HepG2 (cell line): ENCODE results near the gene SP4. TPM values are rescaled to one million over a fixed set of nuclear protein-coding genes. Genes with fewer than 3 reads are reported as not detected.

Experiments
- ATAC-seq: fragments of 200-7000 bp; cut with Tn5 transposase; 3 replicates; pipeline ENCODE4 v1.9.1; 2020; ENCODE audit warnings: mild to moderate bottlenecking, moderate library complexity
- BruUV-seq: library from RNA; stranded (reverse); fragments of 400-500 nt; replicated peaks from 2 replicates; lab custom pipeline; 2021; lab: Mats Ljungman, UMichigan
- CTCF ChIA-PET: fragments of 300-600 bp; formaldehyde crosslinking; extraction: SDS; loops from one replicate; lab custom pipeline; 2021; ENCODE audit warnings: low total read pairs, inconsistent platforms, low intra/inter-chr PET ratio; lab: Yijun Ruan, JAX
- POLR2A ChIA-PET: fragments of 350-600 bp; sonication (Branson Sonifier 250); formaldehyde crosslinking; loops from one replicate; lab custom pipeline; 2020; ENCODE audit warnings: antibody characterized with exemption, inconsistent platforms; lab: Yijun Ruan, JAX
- DNase-seq: peaks from one replicate; pipeline ENCODE4 v3.0.0-alpha.2; 2015; ENCODE audit warnings: low spot score
- FAIRE-seq: peaks from 3 replicates; lab custom pipeline; 2011; peaks lifted over from hg19 to GRCh38; lab: Jason Lieb, UNC
- H2AFZ ChIP-seq: one replicate; pipeline ENCODE4 v1.6.1; 2011; ENCODE audit warnings: low read length, inconsistent platforms
- H3K27ac ChIP-seq: fragments of 300-600 bp; 3 replicates; pipeline ENCODE4 v1.8.0; 2011; ENCODE audit warnings: mixed run types, mild to moderate bottlenecking, mixed read lengths, low read length, inconsistent platforms; ENCODE audit not compliant: insufficient read depth; ENCODE audit errors: extremely low read length
- H3K27me3 ChIP-seq, 2 experiments: fragments of 200-600 bp in 1 of 2; 2 replicates in 1 of 2; 3 replicates in 1 of 2; pipeline versions ENCODE4 v1.6.0 to v1.8.0; 2011; ENCODE audit warnings: low read length in 2 of 2, mild to moderate bottlenecking in 2 of 2, moderate library complexity in 2 of 2, inconsistent platforms in 1 of 2; ENCODE audit not compliant: insufficient read depth in 2 of 2, control insufficient read depth in 1 of 2
- H3K36me3 ChIP-seq, 2 experiments: fragments of 200-600 bp in 1 of 2; replicated peaks in 1 of 2; 2 replicates in 1 of 2; 3 replicates in 1 of 2; pipeline versions ENCODE4 v1.5.1 to v1.8.0; 2011; ENCODE audit warnings: low read length in 2 of 2, inconsistent platforms in 1 of 2; ENCODE audit not compliant: insufficient read depth in 2 of 2, control insufficient read depth in 1 of 2
- H3K4me1 ChIP-seq: 2 replicates; pipeline ENCODE4 v1.5.1; 2012; ENCODE audit warnings: low read length, inconsistent platforms; ENCODE audit not compliant: insufficient read depth
- H3K4me2 ChIP-seq: 2 replicates; pipeline ENCODE4 v1.6.0; 2011; ENCODE audit warnings: low read depth, low read length, inconsistent platforms
- H3K4me3 ChIP-seq, 3 experiments: fragments of 200-600 bp in 1 of 3; sonication (generic), shearing (Covaris generic) in 1 of 3; replicated peaks in 1 of 3; 2 replicates each; pipeline ENCODE4 v1.5.1; 2011 to 2016; ENCODE audit warnings: low read length in 3 of 3, inconsistent platforms in 2 of 3, low read depth in 2 of 3, mild to moderate bottlenecking in 2 of 3, control low read depth in 1 of 3, mixed read lengths in 1 of 3; ENCODE audit not compliant: insufficient read depth in 1 of 3
- H3K79me2 ChIP-seq: one replicate; pipeline ENCODE4 v1.6.1; 2011; ENCODE audit warnings: low read length, inconsistent platforms; ENCODE audit not compliant: insufficient read depth
- H3K9ac ChIP-seq: 2 replicates; pipeline ENCODE4 v1.6.0; 2011; ENCODE audit warnings: mild to moderate bottlenecking, low read depth, low read length, inconsistent platforms; ENCODE audit not compliant: insufficient read depth
- H3K9me3 ChIP-seq: 2 replicates; pipeline ENCODE4 v1.5.1; 2012; ENCODE audit warnings: mild to moderate bottlenecking, low read length
- H4K20me1 ChIP-seq: 2 replicates; pipeline ENCODE4 v1.6.0; 2011; ENCODE audit warnings: inconsistent platforms, mild to moderate bottlenecking, low read length, moderate library complexity; ENCODE audit not compliant: insufficient read depth
- BORCS8-MEF2B ChIP-seq: sonication (generic); formaldehyde crosslinking; IDR thresholded peaks from 2 replicates; pipeline ENCODE4 v1.8.0; 2022; ENCODE audit warnings: mild to moderate bottlenecking, missing genetic modification reagents
- CC2D1A ChIP-seq: sonication (generic); formaldehyde crosslinking; IDR thresholded peaks from 2 replicates; pipeline ENCODE4 v1.8.1; 2023; ENCODE audit warnings: mild to moderate bottlenecking, missing genetic modification reagents
- RCOR2 ChIP-seq: IDR thresholded peaks from 2 replicates; pipeline ENCODE4 v1.6.1; 2016; ENCODE audit warnings: missing biosample characterization, missing genetic modification reagents
- RFXAP ChIP-seq: sonication (generic); formaldehyde crosslinking; IDR thresholded peaks from 2 replicates; pipeline ENCODE4 v1.4.0; 2020; ENCODE audit warnings: missing genetic modification reagents, borderline replicate concordance
- ZBTB42 ChIP-seq: sonication (generic); formaldehyde crosslinking; IDR thresholded peaks from 2 replicates; pipeline ENCODE4 v1.5.0; 2020; ENCODE audit warnings: mild to moderate bottlenecking, missing genetic modification reagents
- ZHX2 ChIP-seq, 2 experiments: sonication (generic) in 1 of 2; formaldehyde crosslinking in 1 of 2; IDR thresholded peaks; 2 replicates each; pipeline versions ENCODE4 v1.6.1 to v1.9.0; 2014 to 2022; ENCODE audit warnings: antibody characterized with exemption in 1 of 2, borderline replicate concordance in 1 of 2, inconsistent platforms in 1 of 2, low read depth in 1 of 2, missing genetic modification reagents in 1 of 2
- ZKSCAN5 ChIP-seq: sonication (generic); formaldehyde crosslinking; IDR thresholded peaks from 2 replicates; pipeline ENCODE4 v1.5.1; 2020; ENCODE audit warnings: mild to moderate bottlenecking, missing genetic modification reagents
- ZNF674 ChIP-seq: sonication (generic); formaldehyde crosslinking; IDR thresholded peaks from 2 replicates; pipeline ENCODE4 v1.5.0; 2020; ENCODE audit warnings: low read depth, mild to moderate bottlenecking, missing genetic modification reagents
- WGBS: methylation state at CpG from one replicate; pipeline ENCODE4 v1.1.6; 2017; ENCODE audit warnings: low lambda C conversion rate; 5-methylcytosine and 5-hydroxymethylcytosine counted together
- in situ Hi-C: cut with HindIII; loops from 2 replicates; pipeline ENCODE4 v1.10.0; 2017; ENCODE audit warnings: low pct_unique_long_range_greater_than_20kb; ENCODE audit not compliant: extremely low pct_ligation_motif_present
- intact Hi-C: fragments of 100-400 bp; cut with micrococcal nuclease; formaldehyde crosslinking; loops from one replicate; pipeline ENCODE4 v1.10.0; 2022; ENCODE audit not compliant: unreplicated experiment
- polyA plus RNA-seq, 8 experiments: library from polyadenylated mRNA; depleted of rRNA in 3 of 8; stranded (reverse) in 7 of 8; unstranded in 1 of 8; fragments of >200 nt; fragmentation: Illumina TruSeq in 4 of 8; extraction: Trizol in 4 of 8; gene quantifications; 2 replicates each; pipeline versions ENCODE4 v1.2.1 to v1.2.3, GENCODE V29; 2011 to 2016; ENCODE audit warnings: low read depth in 4 of 8, missing spikeins in 1 of 8, mixed read lengths in 1 of 8; ENCODE audit not compliant: insufficient read depth in 1 of 8
- total RNA-seq, 5 experiments: library from RNA; depleted of rRNA; stranded (reverse); fragments of >200 nt; fragmentation: Illumina TruSeq; extraction: Trizol; gene quantifications; 2 replicates each; pipeline ENCODE4 v1.2.3, GENCODE V29; 2016; ENCODE audit warnings: low read depth in 1 of 5

Gene SP4
- total and polyA plus RNA-seq, 2 of the 13 experiments (the other 11 are each of a cell fraction or from before 2014, with no cell fraction given): 2.7 to 4.8 TPM

DNA sequence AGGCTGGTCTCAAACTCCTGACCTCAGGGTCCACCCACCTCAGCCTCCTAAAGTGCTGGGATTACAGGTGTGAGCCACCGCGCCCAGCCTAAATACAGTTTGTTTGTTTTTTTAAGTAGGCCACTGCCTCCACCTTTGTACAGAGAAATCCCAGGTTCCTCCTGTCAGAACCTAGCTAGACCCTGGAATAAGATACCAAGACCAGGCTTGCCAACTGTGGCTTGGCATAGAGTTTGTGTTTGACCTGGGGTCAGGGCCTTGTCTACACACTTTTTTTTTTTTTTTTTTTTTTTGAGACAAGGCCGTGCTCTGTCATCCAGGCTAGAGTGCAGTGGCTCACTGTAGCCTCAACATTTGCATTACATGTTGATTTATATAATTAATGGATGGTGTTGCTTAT lies 80.7 kb downstream of the SP4 start:
- TF ChIP-seq ZKSCAN5 (CRISPR knock-in tag) (no peak), BORCS8-MEF2B (CRISPR knock-in tag) (no peak), ZNF674 (CRISPR knock-in tag) (no peak), CC2D1A (CRISPR knock-in tag) (no peak)
- TF ChIP-seq, all 625 proteins: peak for 0
- ATAC-seq (no peak), DNase-seq (no peak), FAIRE-seq (no peak)
- Histone ChIP-seq H3K9ac (no peak overlapping the region), H3K27ac (no peak overlapping the region), H3K4me1 (no peaks in the 10 kb centered on the region), H2AFZ (no peak overlapping the region), H3K4me2 (no peak overlapping the region), H3K9me3 (no peaks in the 10 kb centered on the region), H3K4me3 (no peak overlapping the region), H3K36me3 (peaks cover 2 to 6% of the 10 kb centered on the region in 2 experiments; a peak in 1 of 5 replicates), H4K20me1 (no peaks in the 10 kb centered on the region), H3K27me3 (no peaks in the 10 kb centered on the region), H3K79me2 (no peaks in the 10 kb centered on the region)
- ChIA-PET CTCF (interaction anchor here (2.4 to 2.5 kb wide), 2 partner anchors 246 to 252 kb away, joined by 13 to 20 read pairs; no protein-coding TSS in a partner anchor), POLR2A (no interaction called here)
- 92% methylated on average over 3 of the region's 3 CpGs for WGBS
- intact Hi-C loops (loop anchor here (5.0 to 10.0 kb wide), 3 partner anchors 81 to 256 kb away; partner anchors contain the start of gene SP4), in situ Hi-C loops (loop anchor here (5.0 to 25.0 kb wide), 2 partner anchors 246 to 721 kb away; partner anchors contain the start of gene SP8)
- BruUV-seq: no TSS peak

DNA sequence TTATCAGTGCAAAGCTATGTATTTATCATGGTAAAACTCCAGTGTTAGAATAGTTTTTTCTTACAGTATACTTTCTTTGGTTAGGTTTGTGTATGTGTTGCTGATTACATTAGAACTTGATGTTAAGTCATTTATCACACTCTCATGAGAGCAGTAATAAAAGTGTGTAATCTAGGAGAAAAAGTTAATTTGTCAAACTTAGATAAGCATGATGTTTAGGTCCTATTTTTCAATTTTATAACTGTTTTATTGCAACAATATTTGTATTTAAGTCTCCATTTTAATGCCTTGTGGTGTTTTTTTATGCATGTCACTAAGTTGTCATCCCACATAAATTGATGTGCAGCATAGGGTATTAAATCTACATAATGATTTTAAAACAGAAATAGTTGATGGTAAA lies 86.2 kb downstream of the SP4 start:
- H2AFZ ChIP-seq: no peak overlapping the region
- H3K79me2 ChIP-seq: no peaks in the 10 kb centered on the region
- no peak overlapping the region for H3K27ac ChIP-seq
- H3K9me3 ChIP-seq: no peaks in the 10 kb centered on the region
- ATAC-seq (no peak), DNase-seq (no peak), FAIRE-seq (no peak)
- no peaks in the 10 kb centered on the region for H3K4me1 ChIP-seq
- BruUV-seq: no TSS peak
- intact Hi-C loops (no loop called here), in situ Hi-C loops (loop anchor here (25.0 kb wide), 1 partner anchor 727 kb away; the partner anchor contains the start of gene SP8)
- ChIA-PET CTCF (no interaction called here), POLR2A (no interaction called here)
- H3K9ac ChIP-seq: no peak overlapping the region
- no peak overlapping the region for H3K4me3 ChIP-seq
- H3K27me3 ChIP-seq: no peaks in the 10 kb centered on the region
- H3K36me3 ChIP-seq: peaks cover 2 to 6% of the 10 kb centered on the region in 2 experiments; a peak in 1 of 5 replicates
- TF ChIP-seq RFXAP (CRISPR knock-in tag): no peak
- TF ChIP-seq ZHX2 (IDR thresholded peaks at IDR 0.05; ENCODE audit: low read depth): no peak
- TF ChIP-seq ZHX2 (CRISPR knock-in tag; IDR thresholded peaks at IDR 0.05; ENCODE audit: borderline replicate concordance): no peak
- TF ChIP-seq RCOR2 (CRISPR knock-in tag): no peak
- no peak for TF ChIP-seq ZBTB42 (CRISPR knock-in tag)
- no peaks in the 10 kb centered on the region for H4K20me1 ChIP-seq
- no peak overlapping the region for H3K4me2 ChIP-seq
